Measurements from ENCODE around the gene ADCY4. TPM values are rescaled to one million over a fixed set of nuclear protein-coding genes. Genes with fewer than 3 reads are reported as not detected.
A peak's percentile ranks its signal among the peaks of the same experiment; 100 is the strongest.

ADCY4 gene
- total and polyA plus RNA-seq, 2 of the 13 experiments (the other 11 are each of a cell fraction or from before 2014, with no cell fraction given): 0.03 TPM; not detected in 1

DNA sequence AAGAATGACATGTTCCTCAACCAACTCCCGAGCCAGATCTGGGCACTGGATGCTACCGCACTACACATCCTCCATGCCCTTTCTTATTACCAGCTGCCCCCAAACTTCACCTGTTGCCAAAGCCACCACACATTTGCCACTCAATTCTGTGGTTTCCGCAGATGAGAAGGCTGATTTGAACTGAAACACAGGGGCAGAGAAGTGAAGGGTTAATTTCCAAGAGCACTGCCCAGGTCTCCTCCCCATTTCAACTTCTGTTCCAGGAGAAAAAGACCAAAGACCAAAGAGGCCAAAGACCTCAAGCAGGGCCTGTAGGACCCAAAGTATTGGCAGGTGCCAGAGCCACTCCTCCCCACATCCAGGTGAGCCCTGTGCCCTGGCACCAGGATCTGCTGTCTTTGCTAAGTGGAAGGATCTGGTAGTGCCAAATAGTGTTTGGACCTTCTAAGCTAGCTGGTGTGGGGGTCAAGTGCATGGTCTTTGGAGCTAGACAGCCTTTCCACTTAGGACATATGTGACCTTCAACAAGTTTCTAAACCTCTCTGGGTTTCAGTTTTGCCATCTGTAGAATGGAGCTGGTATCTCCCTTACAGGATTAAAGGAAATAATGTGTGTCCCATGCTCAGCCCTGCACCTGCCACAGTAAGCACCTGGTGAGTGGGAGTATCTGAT lies 43.3 kb downstream of the ADCY4 start (continued):
- 0 out of 2 replicates have a peak, but pooled peaks have one; percentile 25 for TF ChIP-seq ZFX (CRISPR knock-in tag; IDR thresholded peaks at IDR 0.05; ENCODE audit: low read depth)
- peak; percentile 63; the same call in 1 of the 2 replicates for TF ChIP-seq HNF4A (CRISPR knock-in tag; IDR thresholded peaks at IDR 0.05)
- TF ChIP-seq ZNF33A (CRISPR knock-in tag; IDR thresholded peaks at IDR 0.05; ENCODE audit: borderline replicate concordance): no peak
- no peak for TF ChIP-seq ZNF564 (CRISPR knock-in tag; IDR thresholded peaks at IDR 0.05)
- TF ChIP-seq, protein P1, sequence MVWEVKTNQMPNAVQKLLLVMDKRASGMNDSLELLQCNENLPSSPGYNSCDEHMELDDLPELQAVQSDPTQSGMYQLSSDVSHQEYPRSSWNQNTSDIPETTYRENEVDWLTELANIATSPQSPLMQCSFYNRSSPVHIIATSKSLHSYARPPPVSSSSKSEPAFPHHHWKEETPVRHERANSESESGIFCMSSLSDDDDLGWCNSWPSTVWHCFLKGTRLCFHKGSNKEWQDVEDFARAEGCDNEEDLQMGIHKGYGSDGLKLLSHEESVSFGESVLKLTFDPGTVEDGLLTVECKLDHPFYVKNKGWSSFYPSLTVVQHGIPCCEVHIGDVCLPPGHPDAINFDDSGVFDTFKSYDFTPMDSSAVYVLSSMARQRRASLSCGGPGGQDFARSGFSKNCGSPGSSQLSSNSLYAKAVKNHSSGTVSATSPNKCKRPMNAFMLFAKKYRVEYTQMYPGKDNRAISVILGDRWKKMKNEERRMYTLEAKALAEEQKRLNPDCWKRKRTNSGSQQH (CRISPR knock-in tag; IDR thresholded peaks at IDR 0.05; ENCODE audit: low read depth): no peak
- TF ChIP-seq EHMT2 (IDR thresholded peaks at IDR 0.05; ENCODE audit: borderline replicate concordance, low read depth, low read length): no peak
- TF ChIP-seq ZMYM3 (CRISPR knock-in tag; IDR thresholded peaks at IDR 0.05): peak; percentile 70; the same call in 1 of the 2 replicates
- no peak for TF ChIP-seq CEBPG (CRISPR knock-in tag; IDR thresholded peaks at IDR 0.05)
- TF ChIP-seq, protein P2, sequence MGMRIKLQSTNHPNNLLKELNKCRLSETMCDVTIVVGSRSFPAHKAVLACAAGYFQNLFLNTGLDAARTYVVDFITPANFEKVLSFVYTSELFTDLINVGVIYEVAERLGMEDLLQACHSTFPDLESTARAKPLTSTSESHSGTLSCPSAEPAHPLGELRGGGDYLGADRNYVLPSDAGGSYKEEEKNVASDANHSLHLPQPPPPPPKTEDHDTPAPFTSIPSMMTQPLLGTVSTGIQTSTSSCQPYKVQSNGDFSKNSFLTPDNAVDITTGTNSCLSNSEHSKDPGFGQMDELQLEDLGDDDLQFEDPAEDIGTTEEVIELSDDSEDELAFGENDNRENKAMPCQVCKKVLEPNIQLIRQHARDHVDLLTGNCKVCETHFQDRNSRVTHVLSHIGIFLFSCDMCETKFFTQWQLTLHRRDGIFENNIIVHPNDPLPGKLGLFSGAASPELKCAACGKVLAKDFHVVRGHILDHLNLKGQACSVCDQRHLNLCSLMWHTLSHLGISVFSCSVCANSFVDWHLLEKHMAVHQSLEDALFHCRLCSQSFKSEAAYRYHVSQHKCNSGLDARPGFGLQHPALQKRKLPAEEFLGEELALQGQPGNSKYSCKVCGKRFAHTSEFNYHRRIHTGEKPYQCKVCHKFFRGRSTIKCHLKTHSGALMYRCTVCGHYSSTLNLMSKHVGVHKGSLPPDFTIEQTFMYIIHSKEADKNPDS (CRISPR knock-in tag; IDR thresholded peaks at IDR 0.05): 0 out of 2 replicates have a peak, but pooled peaks have one; percentile 34
- no peak for TF ChIP-seq ZNF292 (CRISPR knock-in tag; IDR thresholded peaks at IDR 0.05; ENCODE audit: borderline replicate concordance, low read depth)
- no peak for TF ChIP-seq STAG1 (CRISPR knock-in tag; IDR thresholded peaks at IDR 0.05)
- TF ChIP-seq RARA (CRISPR knock-in tag; IDR thresholded peaks at IDR 0.05): no peak
- TF ChIP-seq U2AF1 (optimal IDR thresholded peaks at IDR 0.05; ENCODE audit: low read depth, low read length): no peak
- no peak for TF ChIP-seq PHB2 (IDR thresholded peaks at IDR 0.05; ENCODE audit: partially characterized antibody)
- TF ChIP-seq, protein P3, sequence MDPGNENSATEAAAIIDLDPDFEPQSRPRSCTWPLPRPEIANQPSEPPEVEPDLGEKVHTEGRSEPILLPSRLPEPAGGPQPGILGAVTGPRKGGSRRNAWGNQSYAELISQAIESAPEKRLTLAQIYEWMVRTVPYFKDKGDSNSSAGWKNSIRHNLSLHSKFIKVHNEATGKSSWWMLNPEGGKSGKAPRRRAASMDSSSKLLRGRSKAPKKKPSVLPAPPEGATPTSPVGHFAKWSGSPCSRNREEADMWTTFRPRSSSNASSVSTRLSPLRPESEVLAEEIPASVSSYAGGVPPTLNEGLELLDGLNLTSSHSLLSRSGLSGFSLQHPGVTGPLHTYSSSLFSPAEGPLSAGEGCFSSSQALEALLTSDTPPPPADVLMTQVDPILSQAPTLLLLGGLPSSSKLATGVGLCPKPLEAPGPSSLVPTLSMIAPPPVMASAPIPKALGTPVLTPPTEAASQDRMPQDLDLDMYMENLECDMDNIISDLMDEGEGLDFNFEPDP (CRISPR knock-in tag; conservative IDR thresholded peaks at IDR 0.05): 0 out of 2 replicates have a peak, but pooled peaks have one; percentile 83
- TF ChIP-seq MEIS2 (CRISPR knock-in tag; IDR thresholded peaks at IDR 0.05): no peak
- TF ChIP-seq, protein P4, sequence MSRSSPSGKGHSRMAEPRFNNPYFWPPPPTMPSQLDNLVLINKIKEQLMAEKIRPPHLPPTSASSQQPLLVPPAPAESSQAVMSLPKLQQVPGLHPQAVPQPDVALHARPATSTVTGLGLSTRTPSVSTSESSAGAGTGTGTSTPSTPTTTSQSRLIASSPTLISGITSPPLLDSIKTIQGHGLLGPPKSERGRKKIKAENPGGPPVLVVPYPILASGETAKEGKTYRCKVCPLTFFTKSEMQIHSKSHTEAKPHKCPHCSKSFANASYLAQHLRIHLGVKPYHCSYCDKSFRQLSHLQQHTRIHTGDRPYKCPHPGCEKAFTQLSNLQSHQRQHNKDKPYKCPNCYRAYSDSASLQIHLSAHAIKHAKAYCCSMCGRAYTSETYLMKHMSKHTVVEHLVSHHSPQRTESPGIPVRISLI (CRISPR knock-in tag; IDR thresholded peaks at IDR 0.05; ENCODE audit: borderline replicate concordance): no peak
- TF ChIP-seq ZMYM4 (CRISPR knock-in tag; IDR thresholded peaks at IDR 0.05): 0 out of 2 replicates have a peak, but pooled peaks have one; percentile 36
- TF ChIP-seq ZFP36 (IDR thresholded peaks at IDR 0.05; ENCODE audit: borderline replicate concordance, low read depth, low read length, partially characterized antibody): no peak
- TF ChIP-seq, protein P5, sequence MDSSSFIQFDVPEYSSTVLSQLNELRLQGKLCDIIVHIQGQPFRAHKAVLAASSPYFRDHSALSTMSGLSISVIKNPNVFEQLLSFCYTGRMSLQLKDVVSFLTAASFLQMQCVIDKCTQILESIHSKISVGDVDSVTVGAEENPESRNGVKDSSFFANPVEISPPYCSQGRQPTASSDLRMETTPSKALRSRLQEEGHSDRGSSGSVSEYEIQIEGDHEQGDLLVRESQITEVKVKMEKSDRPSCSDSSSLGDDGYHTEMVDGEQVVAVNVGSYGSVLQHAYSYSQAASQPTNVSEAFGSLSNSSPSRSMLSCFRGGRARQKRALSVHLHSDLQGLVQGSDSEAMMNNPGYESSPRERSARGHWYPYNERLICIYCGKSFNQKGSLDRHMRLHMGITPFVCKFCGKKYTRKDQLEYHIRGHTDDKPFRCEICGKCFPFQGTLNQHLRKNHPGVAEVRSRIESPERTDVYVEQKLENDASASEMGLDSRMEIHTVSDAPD (CRISPR knock-in tag; IDR thresholded peaks at IDR 0.05): no peak
- TF ChIP-seq PHF8 (CRISPR knock-in tag; IDR thresholded peaks at IDR 0.05): no peak

All from HepG2 (cell line).